Fibroblast of lung (primary cell): ENCODE measurements around the gene ZDHHC14. TPM values are rescaled to one million over a fixed set of nuclear protein-coding genes. Genes with fewer than 3 reads are reported as not detected.
A peak's percentile ranks its signal among the peaks of the same experiment; 100 is the strongest.

ENCODE experiments used
- DNase-seq, 2 donors: peaks; one replicate each; pipeline versions ENCODE4 v3.0.0 to v3.0.0-alpha.2; 2010; ENCODE audit warnings: low read depth in 2 of 2
- H2AFZ ChIP-seq: 2 replicates; pipeline ENCODE4 v1.5.1; 2012; ENCODE audit warnings: low read length, control low read depth, inconsistent platforms
- H3K27ac ChIP-seq: 2 replicates; pipeline ENCODE4 v1.5.1; 2011; ENCODE audit warnings: low read length, control low read depth; ENCODE audit not compliant: insufficient read depth
- H3K27me3 ChIP-seq: 2 replicates; pipeline ENCODE4 v1.5.1; 2011; ENCODE audit warnings: mild to moderate bottlenecking, low read length; ENCODE audit not compliant: control insufficient read depth, insufficient read depth
- H3K36me3 ChIP-seq: 2 replicates; pipeline ENCODE4 v1.5.1; 2011; ENCODE audit warnings: low read length; ENCODE audit not compliant: control insufficient read depth, insufficient read depth
- H3K4me1 ChIP-seq: 2 replicates; pipeline ENCODE4 v1.5.1; 2011; ENCODE audit warnings: low read length; ENCODE audit not compliant: control insufficient read depth, insufficient read depth; ENCODE audit errors: extremely low read depth
- H3K4me2 ChIP-seq: 2 replicates; pipeline ENCODE4 v1.5.1; 2011; ENCODE audit warnings: low read length, control low read depth; ENCODE audit not compliant: insufficient read depth; ENCODE audit errors: extremely low read depth
- H3K4me3 ChIP-seq, 4 experiments: fragments of 200-600 bp in 1 of 4; sonication (generic) in 1 of 4; replicated peaks in 1 of 4; 2 replicates each; pipeline ENCODE4 v1.5.1; 2011 to 2016; ENCODE audit warnings: low read length in 4 of 4, low read depth in 3 of 4, mild to moderate bottlenecking in 3 of 4, control low read depth in 2 of 4, inconsistent platforms in 1 of 4, mixed read lengths in 1 of 4; ENCODE audit not compliant: insufficient read depth in 1 of 4; ENCODE audit errors: control extremely low read depth in 1 of 4
- H3K79me2 ChIP-seq: 2 replicates; pipeline ENCODE4 v1.5.1; 2012; ENCODE audit warnings: mild to moderate bottlenecking, low read length, inconsistent platforms; ENCODE audit not compliant: control insufficient read depth, insufficient read depth
- H3K9ac ChIP-seq: 2 replicates; pipeline ENCODE4 v1.5.1; 2011; ENCODE audit warnings: mild to moderate bottlenecking, low read length, control low read depth; ENCODE audit not compliant: insufficient read depth
- H3K9me3 ChIP-seq: 2 replicates; pipeline ENCODE4 v1.5.1; 2012; ENCODE audit warnings: low read depth, low read length; ENCODE audit not compliant: control insufficient read depth, insufficient read depth
- H4K20me1 ChIP-seq: 2 replicates; pipeline ENCODE4 v1.5.1; 2011; ENCODE audit warnings: low read length; ENCODE audit not compliant: control insufficient read depth, insufficient read depth; ENCODE audit errors: extremely low read depth
- CTCF ChIP-seq, 2 donors: IDR thresholded peaks in 1 of 2; conservative IDR thresholded peaks in 1 of 2; 1 replicate in 1 of 2; 2 replicates in 1 of 2; pipeline ENCODE4 v1.5.1; 2011 to 2012; ENCODE audit warnings: low read length in 2 of 2, control low read depth in 1 of 2, inconsistent platforms in 1 of 2, low read depth in 1 of 2, mild to moderate bottlenecking in 1 of 2
- EZH2 ChIP-seq: IDR thresholded peaks from 2 replicates; pipeline ENCODE4 v1.5.1; 2012; ENCODE audit warnings: low read length, control low read depth, mild to moderate bottlenecking; ENCODE audit errors: missing control alignments
- polyA plus RNA-seq, 2 donors: library from polyadenylated mRNA; depleted of rRNA in 1 of 2; stranded (reverse) in 1 of 2; unstranded in 1 of 2; fragments of >200 nt; gene quantifications; 2 replicates each; pipeline ENCODE4 v1.2.1, GENCODE V29; 2011 to 2012; ENCODE audit warnings: missing spikeins in 1 of 2
- total RNA-seq: library from RNA; depleted of rRNA; stranded (reverse); fragments of >200 nt; gene quantifications from 2 replicates; pipeline ENCODE4 v1.2.1, GENCODE V29; 2014

The ZDHHC14 gene
- total and polyA plus RNA-seq, 2 donors (not counting 1 experiment from before 2014, with no cell fraction given) = 1.7 to 3.5 TPM

- TF ChIP-seq CTCF (conservative IDR thresholded peaks at IDR 0.05 in 1 of 2, IDR thresholded peaks at IDR 0.05 in 1 of 2; ENCODE audit: low read depth in 1 of 2, low read length in 2 of 2) (no peak), EZH2 (no peak)
- Histone ChIP-seq H3K4me2 (peak overlapping the region; percentile 49), H3K9me3 (no peaks in the 10 kb centered on the region), H4K20me1 (no peaks in the 10 kb centered on the region), H3K4me1 (peaks cover 6% of the 10 kb centered on the region), H3K9ac (no peak overlapping the region), H3K4me3 (peak overlapping the region in 1 of 4 experiments; percentile 15), H3K27ac (no peak overlapping the region), H2AFZ (peak overlapping the region; percentile 29), H3K79me2 (no peaks in the 10 kb centered on the region), H3K27me3 (no peaks in the 10 kb centered on the region), H3K36me3 (no peaks in the 10 kb centered on the region)
- DNase-seq = peak in 1 of 2 donors; percentile 74
Measured at GRCh38 chr6:157596886-157597285, 215.9 kb downstream of the ZDHHC14 start.

- no peaks in the 10 kb centered on the region for H3K79me2 ChIP-seq
- no peak overlapping the region for H3K4me3 ChIP-seq
- peak in 1 of 2 donors; percentile 55 for DNase-seq
- H3K4me2 ChIP-seq = peak overlapping the region; percentile 49
- no peaks in the 10 kb centered on the region for H3K27me3 ChIP-seq
- no peaks in the 10 kb centered on the region for H3K36me3 ChIP-seq
- H3K9ac ChIP-seq = no peak overlapping the region
- H3K4me1 ChIP-seq = peaks cover 6% of the 10 kb centered on the region
- H4K20me1 ChIP-seq = no peaks in the 10 kb centered on the region
- no peaks in the 10 kb centered on the region for H3K9me3 ChIP-seq
- peak overlapping the region; percentile 70 for H2AFZ ChIP-seq
- no peak overlapping the region for H3K27ac ChIP-seq
- TF ChIP-seq CTCF (conservative IDR thresholded peaks at IDR 0.05 in 1 of 2, IDR thresholded peaks at IDR 0.05 in 1 of 2; ENCODE audit: low read depth in 1 of 2, low read length in 2 of 2) (peak; percentile 45 to 56), EZH2 (no peak)
Measured at GRCh38 chr6:157597461-157598312, 216.7 kb downstream of the ZDHHC14 start.

GRCh38 chr6:157599191-157599590 is 218.2 kb downstream of the ZDHHC14 start:
- Histone ChIP-seq H3K4me1 (peaks cover 6% of the 10 kb centered on the region), H3K4me3 (no peak overlapping the region), H3K27ac (no peak overlapping the region), H3K27me3 (no peaks in the 10 kb centered on the region), H3K9me3 (no peaks in the 10 kb centered on the region), H3K79me2 (no peaks in the 10 kb centered on the region), H3K9ac (no peak overlapping the region), H4K20me1 (no peaks in the 10 kb centered on the region), H3K4me2 (no peak overlapping the region), H3K36me3 (no peaks in the 10 kb centered on the region), H2AFZ (no peak overlapping the region)
- no peak for DNase-seq
- no peak for TF ChIP-seq EZH2
- no peak for TF ChIP-seq CTCF (conservative IDR thresholded peaks at IDR 0.05 in 1 of 2, IDR thresholded peaks at IDR 0.05 in 1 of 2; ENCODE audit: low read depth in 1 of 2, low read length in 2 of 2)
